ENCODE measurements around the gene RAB35.
A peak's percentile ranks its signal among the peaks of the same experiment; 100 is the strongest.

RAB35 gene

DNA sequence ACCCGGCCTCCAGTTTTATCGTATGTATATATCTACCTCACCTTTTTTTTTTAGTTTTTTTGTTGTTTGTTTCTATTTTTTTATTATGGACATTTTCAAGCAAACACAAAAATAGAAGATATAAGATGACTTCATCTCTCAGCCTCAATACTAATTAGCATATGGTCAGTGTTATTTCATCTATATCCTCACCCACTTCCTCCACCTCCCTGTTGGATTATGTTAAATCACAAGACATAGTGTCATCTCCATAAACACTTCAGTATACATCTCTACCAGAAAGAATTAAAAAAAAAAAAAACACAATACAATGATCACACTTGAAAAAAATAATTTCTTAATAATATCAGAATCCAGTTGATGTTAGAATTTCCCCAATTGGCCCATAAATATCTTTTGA, 34.9 kb downstream of the RAB35 start:
- no peak for DNase-seq

DNA sequence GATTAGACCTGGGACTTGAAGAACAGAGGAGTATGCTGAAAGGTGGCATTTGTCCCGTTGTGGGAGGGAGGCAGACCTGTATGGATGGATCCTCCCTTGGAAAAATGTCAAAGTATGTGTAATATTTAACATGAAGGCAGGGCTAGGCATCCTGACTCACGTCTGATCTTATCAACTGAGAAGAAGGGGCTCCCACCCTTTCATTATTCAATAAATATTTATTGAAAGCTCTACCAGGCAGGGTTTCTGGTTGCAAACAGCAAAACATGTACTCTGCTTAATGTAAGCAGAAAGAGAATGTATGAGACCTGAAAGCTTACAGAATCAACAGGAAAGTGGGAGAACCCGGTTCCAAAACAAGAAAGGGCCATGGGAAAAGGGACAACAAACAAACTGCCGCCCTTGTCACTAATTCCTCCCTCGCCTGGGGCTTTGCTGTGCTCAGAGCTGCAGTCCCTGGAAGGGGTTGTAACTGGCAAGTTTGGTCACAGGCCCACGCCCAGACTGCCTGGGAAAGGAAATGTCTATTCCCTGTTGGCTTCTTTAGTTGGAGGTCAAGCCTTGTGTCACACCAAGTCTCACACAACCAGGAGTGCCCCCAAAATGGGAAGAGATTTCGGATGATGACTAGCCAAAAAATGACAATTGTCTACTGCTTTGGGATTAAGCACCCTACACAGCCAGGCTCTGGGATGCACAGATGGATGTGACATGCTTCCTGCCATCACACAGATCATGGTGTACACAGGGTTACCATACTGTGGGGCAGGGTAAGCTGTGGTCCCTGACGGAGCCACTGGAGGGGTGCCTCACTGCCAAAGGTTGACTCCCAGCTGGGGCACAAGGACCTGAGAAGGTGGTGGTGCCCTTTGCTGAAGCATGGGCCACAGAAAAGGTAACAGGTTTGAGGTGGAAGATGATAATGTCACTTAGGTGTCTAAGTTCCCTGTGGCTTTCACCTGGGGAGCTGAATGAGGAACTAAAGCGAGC, 36.8 kb downstream of the RAB35 start:
- no peak for DNase-seq

DNA sequence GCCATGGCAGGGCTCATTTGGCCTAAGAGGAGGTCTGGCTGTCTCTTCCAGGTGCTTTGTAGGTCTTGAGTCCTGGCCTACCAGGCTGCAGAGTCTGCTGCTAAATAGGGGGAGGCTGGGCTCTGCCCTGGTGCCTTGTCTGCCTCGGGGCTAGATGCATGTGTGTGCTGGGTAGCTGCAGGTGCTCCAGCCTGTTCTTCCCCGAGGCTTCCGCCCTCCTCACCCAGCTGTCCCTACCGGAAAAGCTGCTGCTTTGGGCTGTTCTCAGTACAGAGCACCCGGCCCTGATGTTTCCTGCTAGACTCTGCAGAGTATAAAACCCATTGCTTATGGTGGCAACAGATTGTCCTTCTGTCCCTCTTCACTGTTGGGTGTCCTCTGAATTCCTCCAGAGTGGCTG, 37.7 kb downstream of the RAB35 start:
- DNase-seq: no peak

DNA sequence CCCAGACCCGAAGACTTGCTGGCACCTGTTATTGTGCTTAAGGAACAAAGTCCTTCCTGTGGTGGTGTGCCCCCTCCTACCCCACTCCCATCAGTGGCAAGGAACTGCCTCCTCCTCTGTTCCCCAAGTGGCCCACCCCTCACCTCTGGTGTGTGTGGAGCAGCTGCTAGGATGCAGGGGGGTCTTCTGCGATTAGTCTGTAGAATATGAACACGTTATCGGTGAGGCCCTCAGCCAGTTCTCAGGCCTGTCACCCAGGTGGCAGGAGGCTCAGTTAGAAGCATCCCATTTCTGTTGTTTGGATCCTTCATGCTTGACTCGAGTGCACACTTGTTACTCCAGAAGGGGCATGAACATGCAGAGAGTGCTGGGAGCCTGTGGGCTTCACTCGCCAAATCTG, 39.3 kb downstream of the RAB35 start:
- no peak for DNase-seq

DNA sequence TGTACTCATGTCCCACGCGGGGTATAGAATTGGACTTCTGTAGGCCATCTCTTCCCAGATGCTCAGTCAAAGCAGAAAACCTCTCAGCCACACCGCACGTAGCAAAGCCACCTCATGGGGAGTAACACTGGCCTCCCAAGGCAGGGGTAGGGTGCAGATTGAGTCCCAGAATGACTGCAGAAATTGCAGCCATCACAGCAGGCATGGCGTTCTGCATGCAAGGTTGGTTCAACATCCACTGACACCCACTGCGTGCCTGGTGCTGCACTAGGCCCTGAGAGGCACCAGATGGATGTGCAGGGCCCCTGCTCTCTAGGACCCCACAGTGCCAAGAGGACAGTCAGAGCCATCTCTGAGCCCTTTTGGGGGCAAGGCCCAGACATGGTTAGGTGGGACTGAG, 39.9 kb downstream of the RAB35 start:
- DNase-seq: no peak

DNA sequence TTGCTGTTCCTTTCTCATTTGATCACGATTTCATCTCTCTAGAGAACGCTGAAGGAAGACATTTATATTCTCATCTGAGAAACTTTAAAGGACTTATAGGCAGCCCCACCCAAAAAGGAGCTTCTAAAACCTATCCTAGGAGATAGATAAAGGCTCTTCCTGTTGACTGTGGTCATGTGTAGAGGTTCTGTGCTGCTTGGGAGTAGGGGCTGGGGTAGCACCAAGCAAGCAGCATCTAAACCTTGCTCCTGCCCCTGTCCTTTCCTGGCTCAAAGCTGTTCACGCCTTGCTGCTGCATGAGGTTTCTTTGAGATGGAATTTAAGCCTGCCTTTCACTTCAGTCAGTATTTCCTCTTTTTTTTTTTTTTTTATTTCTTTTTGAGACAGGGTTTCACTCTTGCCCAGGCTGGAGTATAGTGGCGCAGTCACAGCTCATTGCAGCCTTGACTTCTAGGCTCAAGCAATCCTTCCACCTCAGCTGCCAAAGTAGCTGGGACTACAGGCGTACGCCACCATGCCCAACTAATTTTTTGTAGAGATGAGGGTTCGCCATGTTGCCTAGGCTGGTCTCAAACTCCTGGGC, 41.4 kb downstream of the RAB35 start:
- no peak for DNase-seq

DNA sequence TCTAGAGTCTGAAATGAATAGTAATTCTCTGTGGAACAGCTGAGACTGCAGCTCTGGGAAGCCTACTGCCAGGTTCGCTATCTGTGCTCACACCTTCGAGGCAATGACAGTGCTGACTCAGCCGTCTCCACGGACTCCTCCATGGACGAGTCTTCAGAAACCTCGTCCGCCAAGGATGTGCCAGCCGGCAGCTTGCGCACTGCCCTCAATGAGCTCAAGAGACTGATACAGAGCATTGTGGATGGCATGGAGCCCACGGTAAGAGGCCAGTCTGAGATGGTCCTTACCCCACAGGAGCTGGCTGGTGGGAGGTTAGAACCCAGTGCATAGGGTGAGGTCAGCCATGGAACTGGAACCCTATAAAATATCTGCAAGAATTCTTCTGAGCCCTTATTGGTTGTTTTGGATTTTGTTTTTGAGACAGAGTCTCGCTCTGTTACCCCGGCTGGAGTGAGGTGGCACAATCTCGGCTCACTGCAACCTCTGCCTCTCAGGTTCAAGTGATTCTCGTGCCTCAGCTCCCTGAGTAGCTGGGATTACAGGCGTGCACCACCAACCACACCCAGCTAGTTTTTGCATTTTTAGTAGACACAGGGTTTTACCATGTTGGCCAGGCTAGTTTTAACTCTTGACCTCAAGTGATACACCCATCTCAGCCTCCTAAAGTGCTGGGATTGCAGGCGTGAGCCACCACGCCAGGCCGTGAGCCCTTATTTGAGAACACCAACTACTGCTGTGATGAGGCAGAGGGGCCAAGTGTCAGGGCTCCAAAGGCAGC, 43.9 kb downstream of the RAB35 start:
- no peak for DNase-seq

DNA sequence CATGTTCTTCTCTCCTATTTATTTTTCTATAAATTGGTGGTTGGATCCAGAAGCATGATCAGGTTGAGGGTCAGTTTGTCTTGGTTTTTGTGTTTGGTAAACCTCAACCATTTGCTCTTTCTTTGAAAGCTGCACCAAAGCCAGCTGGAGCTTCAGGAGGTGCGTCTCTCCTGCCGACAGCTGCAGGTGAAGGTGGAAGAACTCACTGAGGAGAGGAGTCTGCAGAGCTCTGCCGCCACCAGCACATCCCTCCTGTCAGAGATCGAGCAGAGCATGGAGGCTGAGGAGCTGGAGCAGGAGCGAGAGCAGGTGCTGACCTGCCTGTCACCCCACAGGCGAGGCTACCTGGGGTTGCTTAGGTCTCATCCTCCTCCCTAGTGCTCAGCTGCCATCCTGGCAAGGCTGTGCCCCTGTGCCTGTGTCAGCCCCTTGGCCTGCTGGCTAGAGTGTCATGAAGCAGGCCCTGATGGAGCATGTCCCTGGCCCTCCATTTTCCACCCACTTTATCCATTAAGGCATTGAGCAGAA, 45.0 kb downstream of the RAB35 start:
- no peak for DNase-seq

DNA sequence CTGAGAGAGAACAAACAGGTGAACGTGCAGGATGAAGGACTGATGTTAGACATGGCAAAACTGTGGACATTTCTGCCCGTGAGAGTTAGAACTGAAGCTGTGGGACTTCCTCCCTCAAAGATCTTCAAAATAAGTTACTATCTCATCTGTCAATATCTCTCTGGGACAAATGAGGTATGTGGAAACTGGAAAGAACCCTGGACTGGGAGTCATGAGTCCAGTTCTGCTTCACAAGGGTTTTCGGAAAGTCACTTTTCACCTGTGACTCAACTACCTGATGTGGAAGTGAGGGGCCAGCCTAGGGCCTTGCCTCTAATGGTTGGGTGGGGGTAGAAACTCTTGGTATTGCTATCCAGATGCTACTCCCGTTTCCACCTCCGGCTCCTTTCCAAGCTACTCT, 47.3 kb downstream of the RAB35 start:
- no peak for DNase-seq

DNA sequence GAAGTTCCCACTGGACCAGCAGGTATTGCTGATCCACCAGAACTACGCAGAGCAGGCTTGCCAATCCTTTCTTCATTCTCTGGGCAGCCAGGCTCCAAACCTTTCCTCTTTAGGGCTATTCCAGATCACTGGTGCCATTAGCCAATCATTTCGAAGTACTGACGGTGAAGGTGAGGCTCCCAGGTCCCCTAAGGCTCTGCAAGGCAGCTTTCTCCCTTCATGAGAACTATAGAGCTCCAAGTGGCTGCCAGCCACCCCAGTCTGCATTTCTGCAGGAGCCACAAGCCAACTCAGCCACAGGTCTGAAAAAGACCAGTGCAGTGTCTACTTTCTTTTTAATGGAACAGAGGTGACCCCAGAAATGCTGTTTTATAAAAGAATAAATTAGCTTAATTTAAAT, 48.7 kb downstream of the RAB35 start:
- DNase-seq: no peak

DNA sequence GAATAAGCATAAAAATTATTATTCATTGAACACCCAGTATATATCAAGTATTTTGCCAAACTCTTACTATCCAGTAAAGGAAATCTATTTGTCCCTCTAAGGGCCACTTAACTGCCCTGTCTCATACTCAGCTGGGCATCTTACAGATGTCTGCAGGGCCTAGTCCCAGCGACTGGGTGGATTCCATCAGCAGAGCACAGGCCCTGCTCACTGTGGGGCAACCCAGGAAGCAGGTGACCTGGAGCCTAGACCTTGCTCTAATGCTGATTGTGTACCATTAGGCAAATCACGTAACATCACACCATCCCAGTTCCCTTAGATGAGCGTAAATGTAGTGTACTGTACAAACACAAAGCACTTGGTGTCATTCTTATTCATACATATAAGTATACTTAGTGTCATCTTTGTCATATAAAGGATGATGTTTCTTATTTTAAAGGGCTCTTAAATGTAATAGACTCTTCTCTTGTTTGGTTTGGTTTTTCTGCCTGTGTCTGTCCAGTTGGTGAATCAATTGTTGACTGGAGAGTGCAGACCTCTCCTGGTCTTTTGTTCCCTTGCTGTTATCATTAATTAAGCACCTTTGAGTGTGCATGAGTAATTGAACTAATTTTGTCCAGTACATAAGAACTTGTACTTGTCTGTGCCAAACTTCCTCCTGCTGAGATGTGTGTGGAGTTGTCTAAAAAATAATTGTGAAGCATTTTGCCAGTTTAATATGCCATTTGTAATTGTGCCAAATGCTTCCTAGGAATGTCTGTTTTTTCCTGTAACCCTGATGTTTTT, 49.3 kb downstream of the RAB35 start:
- peak; percentile 40 for DNase-seq

DNA sequence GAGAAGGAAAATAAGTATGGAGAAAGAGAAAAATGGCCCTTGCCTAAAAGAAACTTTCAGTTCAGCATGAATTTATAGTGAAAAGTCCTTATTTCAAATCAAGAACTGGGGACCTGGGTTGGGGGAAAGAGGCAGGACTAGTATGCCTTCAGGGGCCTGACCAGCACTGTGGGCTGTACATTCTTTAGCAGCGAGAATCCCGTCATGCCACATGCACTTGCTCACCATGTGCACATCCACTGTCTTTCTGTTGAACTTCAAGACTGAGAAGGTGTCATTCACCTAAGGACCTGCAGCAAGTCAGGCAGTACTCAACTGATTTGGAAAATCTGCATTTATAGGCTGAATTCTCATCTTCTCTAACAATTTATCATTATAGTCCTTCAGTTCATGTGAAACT, 50.2 kb downstream of the RAB35 start:
- DNase-seq: no peak

DNA sequence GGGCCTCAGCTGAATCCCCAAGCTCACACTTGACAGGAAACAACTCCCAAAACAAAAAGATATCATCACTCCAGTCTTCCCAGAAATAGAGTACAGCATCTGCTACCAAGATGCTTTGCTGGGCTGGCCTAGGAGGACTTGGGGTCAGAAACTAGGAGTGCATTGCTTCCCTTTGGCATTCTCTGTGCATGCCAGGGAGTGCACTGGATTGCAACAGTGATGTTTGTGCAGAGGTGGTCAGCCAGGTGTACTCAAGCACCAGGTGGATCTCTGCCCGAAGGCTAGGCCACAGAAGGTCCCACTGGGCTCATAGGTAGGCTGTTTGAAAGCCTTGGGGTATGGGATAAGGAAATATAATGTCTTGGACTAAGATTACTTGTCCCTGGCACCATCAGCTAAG, 51.1 kb downstream of the RAB35 start:
- no peak for DNase-seq

DNA sequence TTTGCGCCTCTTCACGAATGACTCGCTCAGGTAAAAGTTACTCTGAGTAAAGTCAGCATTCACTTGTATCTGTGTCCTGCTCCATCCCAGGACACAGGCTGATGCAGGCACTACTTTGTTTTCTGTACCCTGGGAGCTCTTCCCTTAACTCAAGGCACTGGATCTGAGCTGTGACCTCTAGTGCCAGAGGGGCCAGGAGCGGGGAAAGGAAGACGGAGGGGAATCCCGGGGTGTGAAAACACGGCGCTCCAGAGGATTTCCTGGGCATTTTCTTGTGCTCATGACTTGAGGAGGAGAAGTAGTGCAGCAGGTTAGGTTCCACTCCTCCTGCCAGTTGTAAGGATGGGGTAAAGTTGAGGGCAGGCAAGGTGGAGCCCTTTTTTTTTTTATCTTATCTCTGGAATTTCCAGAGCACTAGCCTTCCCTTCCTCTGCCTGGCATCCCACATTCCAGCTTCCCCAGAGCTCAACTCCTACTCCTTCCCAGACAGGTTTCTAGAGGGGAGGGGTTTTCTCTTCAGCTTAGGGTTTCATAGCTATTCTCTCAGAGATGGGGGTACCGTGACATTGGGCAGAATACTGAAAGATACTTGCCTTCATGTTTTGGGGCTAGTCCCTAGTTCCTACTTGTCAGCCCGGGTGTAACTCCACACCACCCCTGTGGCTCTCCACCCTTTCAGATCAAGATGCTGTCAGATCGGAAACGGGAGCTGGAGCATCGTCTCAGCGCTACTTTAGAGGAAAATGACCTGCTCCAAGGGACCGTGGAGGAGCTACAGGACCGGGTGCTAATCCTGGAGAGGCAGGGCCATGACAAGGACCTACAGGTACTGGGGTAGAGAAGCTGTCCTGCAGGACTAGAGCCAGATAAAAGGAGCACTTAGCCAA, 52.3 kb downstream of the RAB35 start:
- no peak for DNase-seq

DNA sequence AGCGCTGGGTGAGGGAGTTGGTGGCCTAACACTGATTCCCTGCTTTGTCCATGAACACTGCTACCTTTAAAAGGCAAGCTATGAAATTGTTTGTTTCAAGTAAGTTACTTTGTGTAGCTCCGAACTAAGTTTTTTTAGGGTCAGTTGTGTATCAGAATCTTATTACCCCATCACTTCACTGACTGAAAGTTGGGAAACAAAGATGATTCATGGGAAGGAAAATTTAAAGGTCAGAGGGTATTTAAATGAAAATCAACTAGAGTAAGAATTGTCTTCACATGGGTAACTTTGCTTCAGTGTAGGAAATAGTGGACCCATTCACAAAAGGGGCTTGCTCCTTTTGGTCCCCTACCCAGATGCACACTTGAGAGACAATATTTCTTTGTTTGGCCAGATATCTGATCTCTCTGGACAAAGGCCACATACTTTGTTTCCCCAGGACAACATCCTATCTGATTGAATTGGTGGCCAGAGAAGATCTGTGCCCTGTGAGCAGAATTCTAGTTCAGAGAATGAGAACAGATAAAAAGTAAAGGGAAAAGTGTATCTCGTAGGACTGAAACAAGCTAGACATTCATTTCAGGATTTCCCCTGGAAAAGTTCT, 53.5 kb downstream of the RAB35 start:
- no peak for DNase-seq

DNA sequence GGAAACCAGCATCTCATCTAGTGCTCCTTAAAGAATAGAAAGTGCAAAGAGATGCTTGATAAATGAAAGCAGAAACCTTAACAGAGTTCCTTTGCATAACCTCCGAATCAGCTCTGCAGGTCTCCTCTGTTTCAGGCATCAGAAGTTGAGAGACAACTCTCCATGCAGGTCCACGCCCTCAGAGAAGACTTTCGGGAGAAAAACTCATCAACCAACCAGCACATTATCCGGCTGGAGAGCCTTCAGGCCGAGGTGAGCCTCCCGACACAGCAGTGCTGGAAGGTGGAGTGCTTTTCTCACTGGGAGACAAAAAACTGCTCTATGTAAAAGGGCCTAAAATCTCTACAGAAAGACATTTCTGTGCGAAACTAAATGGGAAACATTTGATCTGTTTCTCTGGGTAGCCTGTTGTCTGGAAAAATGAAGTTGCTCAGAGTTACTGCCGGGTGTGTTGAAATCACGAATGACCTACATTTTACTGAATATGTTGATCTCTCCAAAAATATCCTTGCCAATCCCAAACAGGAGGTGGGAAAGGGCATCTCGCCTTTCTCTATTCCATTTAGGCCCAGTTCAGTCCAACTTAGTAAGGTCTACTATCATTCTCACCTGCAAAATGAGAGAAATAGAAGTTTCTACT, 54.9 kb downstream of the RAB35 start:
- no peak for DNase-seq

DNA sequence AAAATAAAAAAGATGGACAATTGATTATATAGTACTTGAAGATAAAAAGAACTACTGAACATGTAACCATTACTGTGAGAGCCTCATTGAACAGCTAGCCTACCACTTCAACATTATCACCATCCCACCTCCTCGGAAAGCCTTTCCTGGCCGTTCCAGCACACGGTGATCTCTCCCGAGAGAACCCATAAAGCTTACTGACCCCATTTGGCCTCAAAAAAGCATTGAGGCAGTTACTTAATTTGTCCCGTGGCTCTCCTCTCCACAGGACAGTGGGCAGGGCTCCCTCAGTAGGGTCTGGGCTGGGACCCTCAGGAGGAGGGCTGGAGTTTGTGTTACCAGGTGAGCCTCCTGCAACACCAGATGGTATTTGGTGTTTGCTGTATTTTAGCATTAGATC, 55.8 kb downstream of the RAB35 start:
- DNase-seq: no peak

DNA sequence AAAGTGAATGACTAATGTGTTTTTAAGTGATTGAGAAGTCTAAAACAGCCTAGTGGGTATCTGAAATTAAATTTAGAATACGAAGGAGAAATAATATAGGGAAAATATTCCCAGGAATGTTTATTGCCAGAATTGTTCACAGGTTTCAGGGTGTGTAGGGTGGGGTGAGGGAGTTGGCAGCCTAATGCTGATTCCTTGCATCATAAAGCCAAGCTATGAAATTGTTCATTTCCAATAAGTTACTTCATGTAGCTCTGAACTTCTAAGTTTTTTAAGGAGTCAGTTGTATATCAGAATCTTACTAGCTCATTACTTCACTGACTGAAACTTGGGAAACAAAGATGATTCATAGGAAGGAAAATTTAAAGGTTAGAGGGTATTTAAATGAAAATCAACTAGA, 56.4 kb downstream of the RAB35 start:
- no peak for DNase-seq

DNA sequence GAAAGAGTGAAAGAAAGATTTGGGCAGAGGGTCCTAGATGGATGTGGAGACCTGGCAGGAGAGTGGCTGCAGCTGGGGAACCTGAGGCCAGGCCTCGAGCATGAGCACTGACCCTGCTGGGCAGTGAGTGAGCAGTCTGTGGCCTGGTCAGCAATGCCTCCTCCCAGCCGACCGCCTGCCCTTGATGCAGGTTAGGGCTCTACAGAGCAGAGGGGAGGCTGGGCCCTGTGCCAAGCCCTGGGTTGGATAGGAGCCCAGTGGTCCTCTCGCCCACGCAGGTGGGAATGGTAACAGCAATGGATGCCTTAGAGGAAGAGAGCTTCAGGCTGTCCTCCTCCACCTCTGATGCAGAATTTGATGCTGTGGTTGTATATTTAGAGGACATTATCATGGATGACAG, 59.8 kb downstream of the RAB35 start:
- DNase-seq: no peak

DNA sequence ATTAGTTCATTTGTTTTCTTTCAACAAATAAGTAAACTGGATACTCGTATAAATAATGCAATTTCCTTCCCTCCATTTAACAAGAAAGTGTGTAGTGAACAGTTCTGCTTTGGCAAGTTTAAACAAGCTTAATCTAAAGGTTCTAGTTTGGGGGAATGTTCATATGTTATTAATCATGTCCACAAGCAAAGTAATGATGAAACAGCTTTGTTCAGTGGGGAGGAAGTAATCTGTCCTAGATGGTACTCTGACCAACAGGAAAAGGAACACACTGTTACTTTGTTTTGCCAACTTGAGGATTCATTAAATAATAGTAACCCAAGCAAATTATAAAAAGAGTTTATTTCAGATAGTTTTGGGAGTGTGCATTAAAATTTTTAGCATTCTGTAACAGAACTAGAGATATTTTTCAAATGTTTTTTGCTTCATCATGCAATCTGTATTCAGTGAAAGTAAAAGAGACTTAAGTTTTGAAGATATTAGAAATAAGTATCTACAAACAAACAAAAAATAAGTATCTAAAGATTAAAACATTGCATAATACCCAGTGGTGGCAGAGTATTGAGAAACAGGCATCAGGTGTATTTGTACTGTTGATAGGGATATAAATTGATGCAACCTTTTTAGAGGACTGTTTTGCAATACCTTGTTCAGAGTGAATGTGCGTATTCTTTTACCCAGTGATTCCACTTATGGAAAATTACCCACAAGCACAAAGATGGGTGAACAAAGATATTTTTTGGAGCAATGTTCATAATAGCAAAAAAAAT, 61.1 kb downstream of the RAB35 start:
- no peak for DNase-seq
